NB4 (cell line): Measurements from ENCODE around the gene MPP2.

ENCODE experiments used
- DNase-seq: peaks from one replicate; pipeline ENCODE4 v3.0.0; 2010; ENCODE audit warnings: low read depth
- H3K4me3 ChIP-seq: one replicate; pipeline ENCODE4 v1.5.1; 2011; ENCODE audit warnings: mild to moderate bottlenecking, low read depth, low read length, moderate library complexity
- CTCF ChIP-seq: IDR thresholded peaks from one replicate; pipeline ENCODE4 v1.5.1; 2012; ENCODE audit warnings: low read depth, low read length
- MAX ChIP-seq: IDR thresholded peaks from 2 replicates; pipeline ENCODE4 v1.6.1; 2011; ENCODE audit warnings: low read depth, low read length
- MYC ChIP-seq: IDR thresholded peaks from 2 replicates; pipeline ENCODE4 v1.6.1; 2011; ENCODE audit warnings: low read depth, low read length
- POLR2A ChIP-seq: IDR thresholded peaks from 2 replicates; pipeline ENCODE4 v1.6.1; 2011; ENCODE audit warnings: mild to moderate bottlenecking; ENCODE audit not compliant: insufficient read length; ENCODE audit errors: extremely low read depth

Gene MPP2

GRCh38 chr17:43907425-43907981 lies at the start of gene MPP2:
Gene MPP2 (minus strand): TSS chr17:43907536. CDS start chr17:43904460, 3,076 bp downstream.
- TF ChIP-seq CTCF (no peak), MYC (no peak)
- peak within 1 kb of the TSS; percentile 16 for H3K4me3 ChIP-seq
- peak; percentile 77 for DNase-seq

GRCh38 chr17:43956222-43956621 lies 48.9 kb upstream of the MPP2 start:
- no peak for TF ChIP-seq CTCF
- no peak for TF ChIP-seq POLR2A
- no peak for TF ChIP-seq MYC
- no peak for TF ChIP-seq MAX
- no peak for DNase-seq
- H3K4me3 ChIP-seq: no peak overlapping the region

GRCh38 chr17:43953746-43954145 lies 46.4 kb upstream of the MPP2 start, which contains the start of gene PYY:
Gene PYY (minus strand): TSS chr17:43953940. CDS start chr17:43953483, 457 bp downstream.
- no peak within 1 kb of the TSS for H3K4me3 ChIP-seq
- peak; percentile 54 for DNase-seq
- no peak for TF ChIP-seq MYC
- TF ChIP-seq CTCF: no peak
- TF ChIP-seq POLR2A: no peak
- TF ChIP-seq MAX: no peak

- no peak overlapping the region for H3K4me3 ChIP-seq
- no peak for DNase-seq
- TF ChIP-seq MAX (no peak), MYC (no peak), CTCF (no peak), POLR2A (no peak)
Observed at GRCh38 chr17:43952724-43953666, 45.7 kb upstream of the MPP2 start.

GRCh38 chr17:43952351-43952723 lies 45.0 kb upstream of the MPP2 start:
- no peak overlapping the region for H3K4me3 ChIP-seq
- TF ChIP-seq MAX: no peak
- TF ChIP-seq POLR2A: no peak
- TF ChIP-seq MYC: no peak
- TF ChIP-seq CTCF: no peak

More at GRCh38 chr17:43952351-43952723, 45.0 kb upstream of the MPP2 start:
- DNase-seq: no peak
